ENCODE data around the gene HNRNPL.
"Not testable (repeated sequence)": the region's sequence is repeated elsewhere in the genome, so short reads cannot be mapped to it uniquely, and the experiment has no call there.

HNRNPL gene

DNA sequence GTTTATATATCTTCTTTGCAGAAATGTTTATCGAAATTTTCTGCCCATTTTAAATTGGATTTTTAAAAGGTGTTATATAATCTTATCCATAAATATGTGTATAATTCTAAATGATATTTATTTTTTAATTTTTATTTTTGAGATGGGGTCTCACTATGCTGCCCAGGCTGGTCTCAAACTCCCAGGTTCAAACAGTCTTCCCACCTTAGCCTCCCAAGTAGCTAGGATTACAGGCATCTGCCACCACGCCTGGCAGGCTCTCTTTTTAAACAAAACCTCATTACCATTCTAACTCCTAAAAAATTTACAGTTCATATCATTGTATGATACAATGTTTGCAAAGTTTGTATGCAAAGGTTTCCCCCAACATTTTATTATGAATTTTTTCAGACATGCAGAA, 53.6 kb downstream of the HNRNPL start:
- no peak for DNase-seq

DNA sequence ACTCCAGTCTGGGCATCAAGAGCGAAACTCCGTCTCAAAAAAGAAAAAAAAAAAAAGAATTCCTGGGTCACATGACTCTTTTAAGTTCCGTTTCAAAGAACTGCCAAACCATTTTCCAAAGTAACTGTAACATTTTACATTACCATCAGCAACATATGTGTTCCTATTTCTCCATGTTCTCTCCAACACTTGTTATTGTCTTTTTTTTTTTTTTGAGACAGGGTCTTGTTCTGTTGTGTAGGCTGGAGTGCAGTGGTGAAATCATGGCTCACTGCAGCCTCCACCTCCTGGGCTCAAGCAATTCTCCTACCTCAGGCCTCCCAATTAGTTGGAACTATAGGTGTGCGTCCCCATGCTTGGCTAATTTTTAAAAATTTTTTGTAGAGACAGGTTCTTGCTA, 54.2 kb downstream of the HNRNPL start:
- DNase-seq: no peak

DNA sequence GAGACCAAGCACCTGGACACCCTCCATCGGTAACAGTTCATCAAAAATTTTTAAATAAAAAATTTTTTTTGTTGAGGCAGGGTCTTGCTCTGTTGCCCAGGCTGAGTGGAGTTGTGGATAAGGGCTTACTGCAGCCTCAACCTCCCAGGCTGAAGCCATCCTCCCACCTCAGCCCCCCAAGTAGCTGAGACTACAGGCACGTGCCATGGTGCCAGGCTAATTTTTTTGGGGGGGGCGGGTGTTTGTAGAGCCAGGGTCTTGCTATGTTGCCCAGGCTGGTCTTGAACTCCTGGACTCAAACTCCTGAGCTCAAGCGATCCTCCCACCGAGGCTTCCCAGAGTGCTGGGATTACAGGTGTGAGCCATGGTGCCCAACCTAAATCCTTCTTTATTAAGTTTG, 56.1 kb downstream of the HNRNPL start:
- DNase-seq: no peak

DNA sequence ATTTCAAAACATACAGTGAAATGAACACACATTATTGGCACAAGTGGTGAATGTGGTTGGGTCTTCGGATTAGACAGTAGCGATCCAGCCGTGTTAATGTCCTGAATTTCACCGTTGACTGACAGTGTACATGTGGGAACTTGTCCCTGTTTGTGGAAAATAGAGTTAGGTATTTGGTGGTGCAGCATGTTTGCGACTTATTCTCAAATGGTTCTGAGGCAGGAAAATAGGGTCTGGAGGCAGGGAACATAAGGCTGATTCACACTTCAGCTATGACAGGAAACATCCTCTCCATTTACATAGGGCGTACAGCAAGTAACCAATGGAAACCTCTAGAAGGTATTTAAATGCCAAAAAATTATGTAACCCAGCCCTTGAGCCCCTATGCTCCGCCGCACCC, 56.6 kb downstream of the HNRNPL start:
- DNase-seq: no peak

GRCh38 chr19:38792250-38793111, 57.3 kb downstream of the HNRNPL start:
- DNase-seq: peak; percentile 11

GRCh38 chr19:38791451-38792064, 58.2 kb downstream of the HNRNPL start:
- not testable (repeated sequence) for DNase-seq

- DNase-seq: not testable (repeated sequence)
Measured at GRCh38 chr19:38790507-38791403, 59.0 kb downstream of the HNRNPL start.

DNA sequence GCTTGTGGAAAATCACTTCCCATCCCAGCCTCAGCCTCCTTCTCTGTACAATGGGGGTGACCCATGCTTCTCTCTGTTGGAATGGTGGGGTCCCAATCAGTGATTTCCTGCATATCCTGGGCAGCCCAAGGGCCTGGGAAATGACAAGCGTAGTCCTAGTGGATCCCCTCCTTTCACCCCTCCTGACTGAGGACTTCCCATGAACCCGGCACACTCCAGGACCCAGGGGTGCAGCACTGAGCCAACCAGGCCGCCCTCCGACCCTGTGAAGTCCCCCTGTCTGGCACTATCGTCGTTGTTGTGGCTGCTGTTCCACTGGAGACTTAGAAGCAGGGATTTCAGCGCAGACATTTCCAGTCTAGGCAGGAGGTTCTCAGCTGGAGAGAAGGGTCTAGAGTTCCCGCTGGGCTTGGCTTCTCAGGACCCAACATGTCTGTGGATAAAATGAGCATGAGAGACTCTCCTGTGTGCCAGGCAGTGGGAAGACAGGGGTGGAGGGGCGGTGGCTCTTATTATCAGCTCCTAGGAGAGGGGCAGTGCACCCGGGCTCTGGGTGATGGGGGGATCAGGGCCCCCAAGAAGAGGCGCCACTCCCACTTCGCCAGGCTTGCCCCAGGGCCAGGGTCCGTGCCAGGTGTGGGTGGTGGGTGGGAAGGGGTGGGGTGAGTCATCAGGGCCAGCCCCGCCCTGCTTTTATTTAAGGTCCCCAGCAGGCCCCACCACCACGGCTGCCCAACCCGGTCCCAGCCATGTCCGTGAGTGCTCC, 61.1 kb downstream of the HNRNPL start, which contains the start of gene LGALS7B:
Gene LGALS7B, plus strand, starts transcription at position 723 of the 766 bp plus-strand sequence. Its CDS starts 27 bp downstream, at position 750.
- no peak for DNase-seq

DNA sequence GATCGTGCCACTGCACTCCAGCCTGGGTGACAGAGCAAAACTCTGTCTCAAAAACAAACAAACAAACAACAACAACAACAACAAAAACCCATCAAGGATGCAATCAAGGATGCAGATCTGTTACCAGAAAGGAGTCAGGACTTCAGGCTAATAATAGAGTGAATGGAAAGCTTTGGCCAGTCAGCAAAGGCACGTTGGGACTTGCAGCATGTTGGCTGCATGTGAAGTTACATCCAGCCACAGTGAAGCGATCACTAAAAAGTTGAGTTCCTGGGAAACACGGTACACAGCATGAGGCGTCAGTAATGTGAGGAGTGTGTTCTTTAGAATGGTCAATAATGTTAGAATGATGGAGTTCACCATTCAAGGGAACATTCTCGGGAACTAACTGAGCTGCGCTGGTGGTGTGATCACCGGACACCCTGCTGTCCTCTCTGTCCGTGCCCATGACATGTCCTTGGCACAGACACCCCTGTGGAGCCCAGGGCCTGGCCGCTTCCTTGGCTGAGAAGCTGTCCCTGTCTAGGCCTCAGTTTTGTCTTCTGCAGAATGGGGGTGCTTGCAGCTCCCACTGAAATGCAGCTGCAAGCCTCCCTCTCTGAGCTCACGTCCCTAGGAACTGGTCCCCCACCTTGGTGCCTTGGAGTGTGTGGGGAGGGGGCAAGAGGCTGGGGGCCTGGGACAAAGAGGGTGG, 63.1 kb downstream of the HNRNPL start:
- DNase-seq: no peak
